ENCODE measurements around the gene TARS1. TPM values are rescaled to one million over a fixed set of nuclear protein-coding genes. Genes with fewer than 3 reads are reported as not detected.

TARS1 gene
- total and polyA plus RNA-seq, 11 donors = 58.1 to 91.0 (median 71.9) TPM

DNA sequence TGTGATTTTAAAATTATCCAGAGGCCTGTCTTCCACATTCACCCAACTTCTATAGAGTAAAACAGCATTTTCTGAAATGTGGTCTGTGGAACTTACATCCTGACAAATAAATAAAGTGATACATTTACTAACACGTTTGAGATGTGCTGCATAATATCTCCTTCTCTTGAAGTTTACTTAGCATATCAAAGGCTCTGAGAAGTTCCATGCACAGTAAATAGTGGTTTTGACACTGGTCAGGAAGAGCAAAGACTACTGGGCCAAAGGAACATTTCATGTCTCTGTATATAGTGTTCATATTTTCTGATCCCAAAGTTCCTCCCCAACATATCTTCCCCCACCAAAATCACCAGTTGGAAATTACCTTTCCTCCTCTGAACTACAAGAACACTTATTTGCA, 30.5 kb upstream of the TARS1 start:
- ATAC-seq (no peak), DNase-seq (no peak)
- intact Hi-C loops (cut with DNase I) = loop anchor here in 2 of 10 donors (10.0 kb wide), 2 partner anchors 705 to 925 kb away; no protein-coding TSS in a partner anchor
- no peaks in the 10 kb centered on the region for H3K4me1 ChIP-seq
- no peaks in the 10 kb centered on the region for H3K27me3 ChIP-seq
- no peak overlapping the region for H3K4me3 ChIP-seq
- H3K9me3 ChIP-seq = no peaks in the 10 kb centered on the region
- H3K36me3 ChIP-seq = no peaks in the 10 kb centered on the region
- TF ChIP-seq, protein P1, sequence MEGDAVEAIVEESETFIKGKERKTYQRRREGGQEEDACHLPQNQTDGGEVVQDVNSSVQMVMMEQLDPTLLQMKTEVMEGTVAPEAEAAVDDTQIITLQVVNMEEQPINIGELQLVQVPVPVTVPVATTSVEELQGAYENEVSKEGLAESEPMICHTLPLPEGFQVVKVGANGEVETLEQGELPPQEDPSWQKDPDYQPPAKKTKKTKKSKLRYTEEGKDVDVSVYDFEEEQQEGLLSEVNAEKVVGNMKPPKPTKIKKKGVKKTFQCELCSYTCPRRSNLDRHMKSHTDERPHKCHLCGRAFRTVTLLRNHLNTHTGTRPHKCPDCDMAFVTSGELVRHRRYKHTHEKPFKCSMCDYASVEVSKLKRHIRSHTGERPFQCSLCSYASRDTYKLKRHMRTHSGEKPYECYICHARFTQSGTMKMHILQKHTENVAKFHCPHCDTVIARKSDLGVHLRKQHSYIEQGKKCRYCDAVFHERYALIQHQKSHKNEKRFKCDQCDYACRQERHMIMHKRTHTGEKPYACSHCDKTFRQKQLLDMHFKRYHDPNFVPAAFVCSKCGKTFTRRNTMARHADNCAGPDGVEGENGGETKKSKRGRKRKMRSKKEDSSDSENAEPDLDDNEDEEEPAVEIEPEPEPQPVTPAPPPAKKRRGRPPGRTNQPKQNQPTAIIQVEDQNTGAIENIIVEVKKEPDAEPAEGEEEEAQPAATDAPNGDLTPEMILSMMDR (IDR thresholded peaks at IDR 0.05) = no peak
- TF ChIP-seq POLR2A (IDR thresholded peaks at IDR 0.05) = no peak
- peak overlapping the region in 1 of 12 donors; percentile 78 for H3K27ac ChIP-seq
- 25 to 45% (median 35%) methylated on average over 1 of the region's 1 CpG for WGBS, 4 donors

DNA sequence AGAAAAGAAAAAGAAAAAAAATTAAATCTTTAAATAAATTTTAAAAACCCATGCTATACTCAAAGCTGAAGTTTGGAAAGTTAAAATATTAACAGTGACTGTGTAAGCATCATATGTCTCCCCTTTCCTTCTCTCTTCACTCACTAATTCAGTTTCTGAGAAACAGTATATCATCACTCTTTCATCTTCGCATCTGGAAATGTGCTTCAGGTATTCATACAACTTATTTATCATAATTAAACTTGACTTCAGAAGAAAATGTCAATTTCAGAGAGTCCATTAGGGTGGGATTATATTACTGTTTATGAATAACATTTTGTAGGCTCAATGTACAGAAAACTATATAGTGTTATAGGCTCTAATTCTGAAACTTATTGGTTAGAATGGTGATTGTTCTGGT, 29.3 kb upstream of the TARS1 start:
- H3K9me3 ChIP-seq = no peaks in the 10 kb centered on the region
- no peaks in the 10 kb centered on the region for H3K4me1 ChIP-seq
- H3K27ac ChIP-seq = no peak overlapping the region
- no peaks in the 10 kb centered on the region for H3K36me3 ChIP-seq
- TF ChIP-seq, protein P1 (IDR thresholded peaks at IDR 0.05) = no peak
- TF ChIP-seq POLR2A (IDR thresholded peaks at IDR 0.05) = no peak
- DNase-seq = no peak
- WGBS, 4 donors = 92 to 94% (median 93%) methylated on average over 1 of the region's 1 CpG
- H3K4me3 ChIP-seq = no peak overlapping the region
- intact Hi-C loops (cut with DNase I) = loop anchor here in 2 of 10 donors (10.0 kb wide), 2 partner anchors 707 to 927 kb away; no protein-coding TSS in a partner anchor
- no peak for ATAC-seq
- no peaks in the 10 kb centered on the region for H3K27me3 ChIP-seq

DNA sequence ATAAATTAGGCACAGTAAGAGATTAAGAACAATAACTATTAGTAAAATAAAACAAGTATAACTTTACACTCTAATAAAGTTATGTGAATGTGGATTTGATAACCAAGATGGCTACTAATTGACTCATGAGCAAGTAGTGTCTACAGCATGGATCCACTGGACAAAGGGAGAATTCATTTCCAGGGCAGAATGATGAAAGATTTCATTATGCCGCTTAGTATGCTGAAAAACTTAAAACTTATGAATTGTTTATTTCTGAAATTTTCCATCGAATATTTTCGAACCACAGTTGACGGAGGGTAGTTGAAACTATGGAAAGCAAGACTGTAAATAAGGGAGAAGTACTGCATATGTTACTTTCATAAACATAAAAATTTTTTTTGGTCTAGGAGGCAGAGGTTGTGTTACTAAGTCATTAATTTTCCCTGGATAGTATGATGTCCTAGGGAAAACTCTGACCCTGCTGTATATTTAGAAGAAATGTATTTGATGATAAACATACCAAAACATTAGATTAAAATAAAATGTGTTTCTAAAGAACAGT, 24.9 kb upstream of the TARS1 start:
- 85 to 93% (median 89%) methylated on average over 4 of the region's 4 CpGs for WGBS, 4 donors
- no peak for ATAC-seq
- intact Hi-C loops (cut with DNase I) = loop anchor here in 2 of 10 donors (10.0 kb wide), 2 partner anchors 711 to 931 kb away; no protein-coding TSS in a partner anchor

DNA sequence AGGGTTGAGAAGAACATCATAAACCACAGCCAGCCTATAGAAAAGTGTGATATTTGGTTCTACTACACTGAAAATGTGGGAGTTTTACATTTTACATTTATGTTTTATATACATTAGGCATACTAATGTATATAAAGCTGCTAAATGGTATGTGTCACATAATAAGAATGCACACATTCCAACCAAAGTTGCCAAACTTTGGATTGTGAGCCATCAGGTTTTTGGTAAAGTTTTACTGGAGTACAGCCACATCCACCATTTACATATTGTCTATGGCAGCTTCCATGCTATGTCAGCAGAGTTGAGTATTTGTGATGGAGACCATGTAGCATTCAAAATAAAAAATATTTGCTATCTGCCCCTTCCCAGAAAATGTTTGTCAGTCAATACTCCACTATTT, 23.1 kb upstream of the TARS1 start:
- no peaks in the 10 kb centered on the region for H3K27me3 ChIP-seq
- intact Hi-C loops (cut with DNase I) = loop anchor here in 2 of 10 donors (10.0 kb wide), 2 partner anchors 713 to 933 kb away; no protein-coding TSS in a partner anchor
- no peak for ATAC-seq
- no peaks in the 10 kb centered on the region for H3K9me3 ChIP-seq
- no peak overlapping the region for H3K4me3 ChIP-seq
- H3K27ac ChIP-seq = no peak overlapping the region
- TF ChIP-seq, protein P1 (IDR thresholded peaks at IDR 0.05) = no peak
- peaks cover 0 to 12% (median 3%) of the 10 kb centered on the region in 12 donors for H3K4me1 ChIP-seq
- DNase-seq = no peak
- H3K36me3 ChIP-seq = no peaks in the 10 kb centered on the region

More for the DNA sequence above, 24.9 kb upstream of the TARS1 start:
- Histone ChIP-seq H3K27ac (no peak overlapping the region), H3K36me3 (no peaks in the 10 kb centered on the region), H3K27me3 (no peaks in the 10 kb centered on the region), H3K4me3 (no peak overlapping the region), H3K4me1 (peaks cover 0 to 7% (median under 1%) of the 10 kb centered on the region in 12 donors), H3K9me3 (no peaks in the 10 kb centered on the region)
- TF ChIP-seq, protein P1 (IDR thresholded peaks at IDR 0.05) = no peak
- TF ChIP-seq POLR2A (IDR thresholded peaks at IDR 0.05) = no peak
- no peak for DNase-seq
